ENCODE data around the gene PTPRG.

- TF ChIP-seq CTCF (IDR thresholded peaks at IDR 0.05) (no peak), POLR2A (IDR thresholded peaks at IDR 0.05) (no peak)
These were observed 292.5 kb downstream of the PTPRG start for GRCh38 chr3:61853912-61854311.
